Measurements from ENCODE around the gene ADGRL1.
"Not testable (repeated sequence)": the region's sequence is repeated elsewhere in the genome, so short reads cannot be mapped to it uniquely, and the experiment has no call there.

DNA sequence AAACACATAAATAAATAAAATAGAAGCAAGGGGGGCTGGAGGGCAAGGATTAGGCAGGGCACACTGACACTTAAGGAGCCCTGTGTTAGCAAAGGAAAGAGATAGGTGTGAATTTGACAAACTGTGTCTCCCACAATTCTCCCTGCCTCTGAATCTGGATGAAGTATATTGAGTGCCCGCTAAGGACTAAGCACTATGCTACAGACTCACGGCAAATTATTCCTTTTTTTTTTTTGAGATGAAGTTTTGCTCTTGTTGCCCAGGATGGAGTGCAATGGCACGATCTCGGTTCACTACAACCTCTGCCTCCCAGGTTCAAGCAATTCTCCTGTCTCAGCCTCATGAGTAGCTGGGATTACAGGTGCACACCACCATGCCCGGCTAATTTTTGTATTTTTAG is 38.4 kb upstream of the ADGRL1 start:
- TF ChIP-seq, protein P1, sequence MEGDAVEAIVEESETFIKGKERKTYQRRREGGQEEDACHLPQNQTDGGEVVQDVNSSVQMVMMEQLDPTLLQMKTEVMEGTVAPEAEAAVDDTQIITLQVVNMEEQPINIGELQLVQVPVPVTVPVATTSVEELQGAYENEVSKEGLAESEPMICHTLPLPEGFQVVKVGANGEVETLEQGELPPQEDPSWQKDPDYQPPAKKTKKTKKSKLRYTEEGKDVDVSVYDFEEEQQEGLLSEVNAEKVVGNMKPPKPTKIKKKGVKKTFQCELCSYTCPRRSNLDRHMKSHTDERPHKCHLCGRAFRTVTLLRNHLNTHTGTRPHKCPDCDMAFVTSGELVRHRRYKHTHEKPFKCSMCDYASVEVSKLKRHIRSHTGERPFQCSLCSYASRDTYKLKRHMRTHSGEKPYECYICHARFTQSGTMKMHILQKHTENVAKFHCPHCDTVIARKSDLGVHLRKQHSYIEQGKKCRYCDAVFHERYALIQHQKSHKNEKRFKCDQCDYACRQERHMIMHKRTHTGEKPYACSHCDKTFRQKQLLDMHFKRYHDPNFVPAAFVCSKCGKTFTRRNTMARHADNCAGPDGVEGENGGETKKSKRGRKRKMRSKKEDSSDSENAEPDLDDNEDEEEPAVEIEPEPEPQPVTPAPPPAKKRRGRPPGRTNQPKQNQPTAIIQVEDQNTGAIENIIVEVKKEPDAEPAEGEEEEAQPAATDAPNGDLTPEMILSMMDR (IDR thresholded peaks at IDR 0.05), result not testable (repeated sequence)
- not testable (repeated sequence) for TF ChIP-seq POLR2A (IDR thresholded peaks at IDR 0.05)
